Measurements from ENCODE around the gene SOX2.

DNA sequence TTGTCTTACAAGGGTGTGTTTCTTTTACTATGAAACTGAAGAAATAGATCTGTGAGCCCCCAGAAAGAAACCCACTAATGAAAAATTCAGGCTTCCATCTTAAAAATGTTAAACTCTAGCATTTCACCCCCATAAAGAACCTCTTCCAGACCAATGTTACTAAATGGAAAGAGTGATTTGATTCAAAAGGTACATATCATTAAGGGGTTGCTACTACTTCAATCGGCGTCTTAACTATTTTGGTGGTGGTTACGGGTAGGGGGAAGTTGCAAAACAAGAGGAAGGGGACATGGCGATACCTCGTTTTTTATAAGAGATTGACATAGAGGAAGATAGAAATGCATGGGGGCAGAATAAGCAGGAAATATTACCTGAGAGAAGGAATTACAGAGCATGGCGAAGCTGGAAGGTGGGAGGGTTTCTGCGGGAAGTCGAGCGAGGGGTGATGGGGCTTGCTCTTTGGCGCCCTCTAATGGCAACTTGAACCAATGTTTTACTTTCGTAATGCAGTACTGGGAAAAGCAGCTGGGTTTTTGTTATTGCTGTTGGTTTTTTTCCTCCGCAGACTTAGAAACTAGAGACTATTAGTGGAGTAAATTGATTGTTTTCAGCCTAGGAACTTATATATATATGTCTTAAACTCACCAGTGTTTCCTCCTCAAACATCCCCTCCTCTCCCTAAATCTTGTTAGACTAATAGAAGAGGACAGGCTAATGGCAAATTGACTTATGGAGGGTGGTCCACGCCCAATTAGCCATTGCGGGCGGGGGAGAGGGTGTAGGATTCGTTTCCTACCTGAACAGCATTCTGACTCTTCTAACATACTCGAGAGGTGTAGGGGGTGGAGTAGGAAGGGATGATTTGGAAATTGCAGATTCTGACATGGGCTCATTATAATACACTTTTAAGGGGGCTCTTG, 11.3 kb upstream of the SOX2 start:
- TF ChIP-seq EZH2 (IDR thresholded peaks at IDR 0.05; ENCODE audit: borderline replicate concordance) (no peak), EZH2phosphoT487 (IDR thresholded peaks at IDR 0.05; ENCODE audit: low read depth, severe bottlenecking, unreplicated experiment) (no peak)
- TF ChIP-seq, protein P1, sequence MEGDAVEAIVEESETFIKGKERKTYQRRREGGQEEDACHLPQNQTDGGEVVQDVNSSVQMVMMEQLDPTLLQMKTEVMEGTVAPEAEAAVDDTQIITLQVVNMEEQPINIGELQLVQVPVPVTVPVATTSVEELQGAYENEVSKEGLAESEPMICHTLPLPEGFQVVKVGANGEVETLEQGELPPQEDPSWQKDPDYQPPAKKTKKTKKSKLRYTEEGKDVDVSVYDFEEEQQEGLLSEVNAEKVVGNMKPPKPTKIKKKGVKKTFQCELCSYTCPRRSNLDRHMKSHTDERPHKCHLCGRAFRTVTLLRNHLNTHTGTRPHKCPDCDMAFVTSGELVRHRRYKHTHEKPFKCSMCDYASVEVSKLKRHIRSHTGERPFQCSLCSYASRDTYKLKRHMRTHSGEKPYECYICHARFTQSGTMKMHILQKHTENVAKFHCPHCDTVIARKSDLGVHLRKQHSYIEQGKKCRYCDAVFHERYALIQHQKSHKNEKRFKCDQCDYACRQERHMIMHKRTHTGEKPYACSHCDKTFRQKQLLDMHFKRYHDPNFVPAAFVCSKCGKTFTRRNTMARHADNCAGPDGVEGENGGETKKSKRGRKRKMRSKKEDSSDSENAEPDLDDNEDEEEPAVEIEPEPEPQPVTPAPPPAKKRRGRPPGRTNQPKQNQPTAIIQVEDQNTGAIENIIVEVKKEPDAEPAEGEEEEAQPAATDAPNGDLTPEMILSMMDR (IDR thresholded peaks at IDR 0.05; ENCODE audit: poor library complexity) = peak; percentile 82
